Activated B cell treated with CpG ODN at 0.5 μM for 24 hours (primary cell): Measurements from ENCODE around the gene FGF13. TPM values are rescaled to one million over a fixed set of nuclear protein-coding genes. Genes with fewer than 3 reads are reported as not detected.

Experiments used
- ATAC-seq: fragments of 200-7000 bp; cut with Tn5 transposase; one replicate; pipeline ENCODE4 v1.10.0; 2021; ENCODE audit warnings: low read depth, mild to moderate bottlenecking, moderate library complexity
- CTCF ChIA-PET: fragments of 350-600 bp; sonication (Branson Sonifier 250); formaldehyde crosslinking; loops from one replicate; lab custom pipeline; 2021; ENCODE audit warnings: antibody characterized with exemption; lab: Charles Lee
- POLR2A ChIA-PET: fragments of 350-600 bp; sonication (Branson Sonifier 250); formaldehyde crosslinking; loops from one replicate; lab custom pipeline; 2021; ENCODE audit warnings: antibody characterized with exemption; lab: Charles Lee
- DNase-seq: peaks from one replicate; pipeline ENCODE4 v3.0.0; 2022
- H3K27ac Mint-ChIP-seq: one replicate; pipeline ENCODE4 v1.8.0; 2020; ENCODE audit warnings: mixed read lengths
- H3K27me3 Mint-ChIP-seq: one replicate; pipeline ENCODE4 v1.8.0; 2021; ENCODE audit warnings: mixed read lengths
- H3K36me3 Mint-ChIP-seq: one replicate; pipeline ENCODE4 v1.8.0; 2021; ENCODE audit warnings: low read depth, mixed read lengths
- H3K4me1 Mint-ChIP-seq: one replicate; pipeline ENCODE4 v1.8.0; 2021; ENCODE audit warnings: mixed read lengths
- H3K4me3 Mint-ChIP-seq: one replicate; pipeline ENCODE4 v1.8.0; 2020; ENCODE audit warnings: mild to moderate bottlenecking, mixed read lengths
- H3K9me3 Mint-ChIP-seq: one replicate; pipeline ENCODE4 v1.8.0; 2020; ENCODE audit warnings: mixed read lengths
- intact Hi-C: fragments of 100-400 bp; cut with micrococcal nuclease; formaldehyde crosslinking; loops from one replicate; pipeline ENCODE4 v1.15.1; 2024
- total RNA-seq: library from RNA; stranded (reverse); gene quantifications from 2 replicates; pipeline ENCODE4 v1.2.3, GENCODE V29; 2022
- TF ChIP-seq, protein P1 (sequence below): fragments of 200-600 bp; IDR thresholded peaks from one replicate; pipeline ENCODE4 v1.8.0; 2022; ENCODE audit warnings: antibody characterized with exemption, mild to moderate bottlenecking

The FGF13 gene
- total RNA-seq, 1 donor from 2014 or later = not detected

DNA sequence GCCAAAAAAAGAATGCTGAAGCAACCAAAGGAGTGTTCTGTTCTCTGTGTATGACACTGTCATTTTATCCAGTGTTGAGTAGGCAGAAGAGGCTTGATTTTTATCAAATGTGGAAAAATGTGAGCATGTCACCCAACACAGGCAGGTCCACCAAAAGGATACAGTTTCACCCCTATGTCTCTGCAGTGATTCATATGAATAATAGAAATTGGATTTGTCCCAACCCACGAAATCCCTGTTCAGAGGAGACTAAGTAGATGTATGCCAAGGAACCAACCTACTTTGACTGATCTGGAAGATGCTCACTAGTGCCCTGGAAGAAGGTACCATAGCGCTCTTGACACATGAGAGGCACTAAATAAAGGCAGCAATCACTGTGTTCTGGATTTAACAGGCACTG is 72.5 kb downstream of the FGF13 start:
- CTCF ChIA-PET = no interaction called here
- no peak overlapping the region for H3K4me3 Mint-ChIP-seq
- H3K36me3 Mint-ChIP-seq = no peaks in the 10 kb centered on the region
- POLR2A ChIA-PET = no interaction called here
- ATAC-seq (no peak), DNase-seq (no peak)
- H3K9me3 Mint-ChIP-seq = no peaks in the 10 kb centered on the region
- H3K27me3 Mint-ChIP-seq = no peaks in the 10 kb centered on the region
- TF ChIP-seq, protein P1, sequence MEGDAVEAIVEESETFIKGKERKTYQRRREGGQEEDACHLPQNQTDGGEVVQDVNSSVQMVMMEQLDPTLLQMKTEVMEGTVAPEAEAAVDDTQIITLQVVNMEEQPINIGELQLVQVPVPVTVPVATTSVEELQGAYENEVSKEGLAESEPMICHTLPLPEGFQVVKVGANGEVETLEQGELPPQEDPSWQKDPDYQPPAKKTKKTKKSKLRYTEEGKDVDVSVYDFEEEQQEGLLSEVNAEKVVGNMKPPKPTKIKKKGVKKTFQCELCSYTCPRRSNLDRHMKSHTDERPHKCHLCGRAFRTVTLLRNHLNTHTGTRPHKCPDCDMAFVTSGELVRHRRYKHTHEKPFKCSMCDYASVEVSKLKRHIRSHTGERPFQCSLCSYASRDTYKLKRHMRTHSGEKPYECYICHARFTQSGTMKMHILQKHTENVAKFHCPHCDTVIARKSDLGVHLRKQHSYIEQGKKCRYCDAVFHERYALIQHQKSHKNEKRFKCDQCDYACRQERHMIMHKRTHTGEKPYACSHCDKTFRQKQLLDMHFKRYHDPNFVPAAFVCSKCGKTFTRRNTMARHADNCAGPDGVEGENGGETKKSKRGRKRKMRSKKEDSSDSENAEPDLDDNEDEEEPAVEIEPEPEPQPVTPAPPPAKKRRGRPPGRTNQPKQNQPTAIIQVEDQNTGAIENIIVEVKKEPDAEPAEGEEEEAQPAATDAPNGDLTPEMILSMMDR = no peak
- intact Hi-C loops = no loop called here
- no peaks in the 10 kb centered on the region for H3K4me1 Mint-ChIP-seq
- H3K27ac Mint-ChIP-seq = no peak overlapping the region
